LoVo (cell line): Measurements from ENCODE around the gene TTC33.

Experiments used
- DNase-seq: peaks from one replicate; pipeline ENCODE4 v3.0.0-alpha.2; 2016; ENCODE audit warnings: low spot score

The TTC33 gene

DNA sequence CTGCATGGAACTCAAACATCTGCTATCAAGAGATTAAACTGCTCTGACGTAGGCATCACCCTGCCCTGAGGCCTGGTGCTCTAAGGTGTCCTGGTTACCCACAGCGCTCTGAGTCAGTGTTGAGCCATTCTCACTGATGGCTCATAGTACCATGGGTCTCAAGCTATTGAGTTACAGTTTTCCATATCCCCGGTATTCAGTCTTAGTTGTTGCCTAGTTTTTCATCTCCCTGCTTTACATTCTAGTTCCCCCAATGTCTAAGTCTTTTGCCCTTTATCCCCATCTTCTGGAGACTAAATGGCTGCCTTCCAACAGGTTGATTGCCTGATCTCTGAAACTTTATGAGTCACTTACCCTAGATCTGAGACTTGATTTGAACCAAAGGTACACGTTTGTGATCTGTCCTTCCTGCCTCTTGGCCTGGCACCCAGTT is 237.3 kb downstream of the TTC33 start:
- peak; percentile 38 for DNase-seq

DNA sequence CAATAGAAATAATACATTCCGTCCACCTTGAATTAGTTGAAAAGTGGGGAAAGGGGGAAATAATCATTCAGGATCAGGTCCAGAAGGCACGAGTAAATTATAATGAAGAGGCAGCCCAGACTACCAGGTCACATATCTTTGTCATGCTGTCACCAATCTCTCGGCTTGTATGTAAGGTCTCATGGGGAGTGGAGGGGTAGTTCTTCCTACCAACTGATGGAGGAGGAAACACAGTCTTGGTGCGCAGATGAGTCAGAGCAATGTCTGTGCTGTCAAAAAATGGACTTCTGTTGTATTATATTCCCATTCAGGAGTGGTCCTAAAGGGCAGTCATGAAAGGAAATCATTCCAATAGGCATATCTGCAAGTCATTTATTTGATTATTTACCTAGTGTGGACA is 240.3 kb downstream of the TTC33 start:
- no peak for DNase-seq

DNA sequence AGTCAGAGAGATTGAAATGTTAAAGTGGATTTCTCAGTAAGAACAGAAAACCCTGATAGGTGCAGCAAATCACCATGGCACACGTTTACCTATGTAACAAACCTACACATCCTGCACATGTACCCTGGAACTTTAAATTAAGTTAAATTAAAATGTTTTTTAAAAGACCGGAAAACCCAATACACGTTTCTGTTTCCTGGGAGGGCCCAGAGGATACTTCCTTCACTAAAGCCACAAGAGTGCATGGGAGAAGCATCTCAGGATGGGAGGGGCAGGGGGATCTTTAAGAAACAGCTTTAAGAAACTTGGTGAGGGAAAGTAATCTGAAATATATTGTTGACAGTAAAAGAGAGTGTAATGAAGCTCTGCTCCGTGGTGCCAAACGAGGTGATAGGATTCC is 240.8 kb downstream of the TTC33 start:
- DNase-seq = no peak

DNA sequence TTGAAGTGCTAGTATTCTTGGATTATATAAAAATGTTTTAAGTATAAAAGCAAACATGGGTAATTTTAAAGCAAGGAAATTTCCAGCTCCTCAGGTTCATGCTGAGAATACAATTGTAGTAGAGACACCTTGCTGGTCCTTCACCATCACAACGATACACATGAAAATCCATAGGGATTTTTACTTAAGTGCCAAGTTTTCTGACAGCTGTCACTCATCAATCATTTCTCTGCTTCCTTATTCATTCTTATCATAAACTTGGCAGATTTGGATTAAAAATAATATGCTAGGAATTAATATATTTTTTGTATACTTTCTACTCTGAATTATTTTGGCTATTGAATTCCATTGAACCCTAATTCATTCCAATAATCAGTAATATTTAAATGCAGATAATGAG is 244.0 kb downstream of the TTC33 start:
- no peak for DNase-seq

DNA sequence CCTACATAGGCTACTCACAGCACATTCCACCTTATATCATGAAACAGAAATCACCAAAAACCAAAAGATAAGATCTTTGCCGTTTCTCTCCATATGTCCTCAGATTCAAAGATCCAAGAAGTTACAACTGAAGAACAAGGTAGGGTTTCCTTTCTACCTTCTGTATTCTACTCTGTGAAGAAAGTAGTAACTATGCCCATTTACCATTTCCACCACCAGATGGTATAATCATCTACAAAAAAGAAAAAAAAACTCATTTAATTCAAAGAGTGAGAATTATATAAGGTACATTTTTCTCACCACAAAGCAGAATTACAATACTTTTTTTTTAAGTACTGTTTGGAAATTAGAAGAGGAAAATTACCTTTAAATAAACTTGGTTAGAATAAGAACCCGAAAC is 248.7 kb downstream of the TTC33 start:
- DNase-seq = peak; percentile 14

DNA sequence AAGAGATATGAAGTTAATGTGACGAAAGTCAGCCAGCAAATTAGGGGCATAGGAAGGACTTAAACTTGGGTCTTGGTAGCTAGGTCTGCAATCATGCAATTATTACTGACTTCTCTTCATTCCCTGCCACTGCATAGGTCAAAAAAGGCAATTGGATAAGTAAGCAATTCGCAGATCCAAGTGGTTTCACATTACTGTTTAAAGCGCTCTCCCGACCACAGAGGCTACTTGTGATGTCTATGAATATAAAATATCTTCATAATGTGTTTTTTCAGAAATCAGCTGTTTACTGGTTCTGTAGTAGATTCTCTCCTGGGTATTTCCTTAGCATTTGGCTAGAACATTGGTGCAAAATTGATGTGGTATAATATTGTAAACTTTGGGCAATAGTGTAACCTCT is 250.7 kb downstream of the TTC33 start:
- DNase-seq = no peak

DNA sequence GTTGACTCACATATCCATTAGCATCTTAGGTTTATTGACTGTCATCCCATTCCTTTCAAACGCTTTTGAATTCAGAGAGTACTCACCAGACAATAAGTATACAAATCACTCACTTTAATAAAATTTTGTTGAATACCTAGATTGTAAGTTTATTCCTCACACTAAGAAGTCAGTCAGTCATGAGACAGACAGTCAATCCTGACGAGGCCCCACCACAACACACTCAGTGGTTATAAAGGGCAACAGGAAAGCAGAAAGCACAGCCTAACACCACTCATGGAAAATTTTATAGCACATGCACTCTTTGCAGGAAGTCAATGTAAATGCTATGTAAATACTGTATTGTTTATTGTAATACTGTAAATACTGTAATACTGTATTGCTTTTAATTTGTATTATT is 252.3 kb downstream of the TTC33 start:
- no peak for DNase-seq

DNA sequence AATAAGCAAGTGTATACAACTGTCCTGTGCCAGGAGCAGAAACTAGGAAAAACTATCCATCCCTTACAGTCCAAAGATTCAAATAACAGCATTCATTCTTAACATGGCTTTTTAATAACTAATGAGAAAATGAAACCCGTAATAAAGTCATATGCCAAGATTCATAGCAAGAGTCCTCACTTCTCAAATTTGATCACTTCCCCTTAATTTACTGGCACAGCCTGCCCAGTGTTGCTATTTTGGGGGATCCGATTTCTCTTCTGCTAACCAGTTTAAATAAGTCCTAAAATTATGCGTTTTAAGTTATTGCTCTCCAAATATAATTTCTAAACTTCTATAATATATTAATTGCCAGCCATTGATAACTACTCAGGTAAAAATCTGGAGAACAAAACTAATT is 253.0 kb downstream of the TTC33 start:
- no peak for DNase-seq

DNA sequence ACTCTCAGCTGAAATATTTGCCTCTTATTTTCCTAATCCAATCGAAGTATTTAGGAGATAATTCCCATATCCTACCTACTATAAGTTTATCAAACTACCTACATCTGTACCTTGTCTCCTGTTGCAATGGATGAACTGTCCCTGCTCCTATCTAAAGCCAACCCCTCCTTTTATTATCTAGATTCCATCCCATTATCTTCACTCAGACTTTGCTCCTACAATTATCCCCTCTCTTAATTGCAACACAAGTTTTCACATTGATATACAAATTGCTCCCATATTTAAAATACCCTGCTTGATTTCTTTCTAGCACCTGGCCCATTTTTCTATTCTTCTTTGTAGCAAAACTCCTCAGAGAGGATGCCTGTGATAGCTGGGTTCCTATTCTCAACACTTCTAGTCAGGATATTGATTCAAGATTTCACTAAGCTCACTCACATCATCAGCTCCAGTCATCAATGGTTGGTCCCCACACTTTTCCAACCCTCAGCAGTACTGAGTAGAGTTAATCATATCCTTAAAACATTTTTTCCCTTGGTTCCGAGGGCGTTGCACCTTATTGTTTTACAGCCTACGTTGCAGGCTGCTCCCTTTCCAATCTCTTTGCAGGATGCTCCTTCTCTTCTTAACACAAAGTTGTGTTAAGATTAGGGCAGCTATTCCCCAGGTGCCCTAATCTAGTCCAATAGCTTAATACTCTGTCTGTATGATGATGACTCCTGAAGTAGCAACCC is 253.9 kb downstream of the TTC33 start:
- DNase-seq = no peak

DNA sequence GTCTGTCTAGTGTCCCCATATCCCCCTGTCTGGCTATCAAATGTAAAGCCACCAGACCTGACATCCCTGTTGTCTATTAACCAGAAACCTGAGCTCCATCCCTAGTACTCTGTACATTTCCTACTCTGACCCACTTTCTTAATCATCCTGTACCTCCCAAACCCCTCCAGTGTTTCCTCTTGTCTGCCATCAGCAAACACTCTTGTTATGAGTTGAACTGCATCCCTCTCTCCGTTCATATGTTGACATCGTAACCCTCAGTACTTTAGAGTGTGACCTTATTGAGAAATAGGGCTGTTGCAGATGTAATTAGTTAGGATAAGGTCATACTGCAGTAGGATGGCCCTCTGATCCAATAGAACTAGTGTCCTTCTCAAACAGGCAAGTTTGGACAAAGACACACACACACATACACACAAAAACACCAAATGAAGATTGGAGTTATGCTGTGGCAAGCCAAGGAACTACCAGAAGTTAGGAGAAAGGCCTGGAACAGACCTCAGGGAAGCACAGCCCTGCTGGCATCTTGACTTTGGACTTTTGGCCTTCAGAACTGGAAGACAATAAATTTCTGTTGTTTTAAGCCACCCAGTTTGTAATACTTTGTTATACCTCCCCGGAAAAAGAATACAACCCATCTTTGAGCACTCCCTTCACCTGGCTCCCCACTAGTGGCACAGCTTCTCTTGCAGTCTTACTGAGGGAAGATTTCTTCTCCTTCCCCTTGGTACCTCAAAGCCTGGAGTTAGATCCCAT is 256.1 kb downstream of the TTC33 start:
- DNase-seq = no peak

DNA sequence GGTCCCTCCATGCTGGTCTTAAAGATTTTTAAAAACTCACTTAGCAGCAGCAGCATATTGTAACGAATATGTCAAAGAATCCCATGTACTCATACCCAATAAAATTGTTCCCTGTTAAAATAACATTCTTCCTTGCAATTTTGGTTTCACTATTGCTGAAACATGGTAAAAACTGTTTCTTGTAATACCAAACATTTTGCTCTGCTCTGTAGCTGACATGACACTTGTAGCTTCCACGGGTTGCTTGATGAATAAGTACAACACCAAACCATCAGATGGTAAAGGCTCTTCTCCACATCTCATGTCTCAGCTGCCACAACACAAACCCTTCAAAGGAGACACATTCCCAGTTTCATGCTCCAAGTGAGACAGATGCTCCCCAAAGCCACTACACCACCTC is 256.8 kb downstream of the TTC33 start:
- no peak for DNase-seq

DNA sequence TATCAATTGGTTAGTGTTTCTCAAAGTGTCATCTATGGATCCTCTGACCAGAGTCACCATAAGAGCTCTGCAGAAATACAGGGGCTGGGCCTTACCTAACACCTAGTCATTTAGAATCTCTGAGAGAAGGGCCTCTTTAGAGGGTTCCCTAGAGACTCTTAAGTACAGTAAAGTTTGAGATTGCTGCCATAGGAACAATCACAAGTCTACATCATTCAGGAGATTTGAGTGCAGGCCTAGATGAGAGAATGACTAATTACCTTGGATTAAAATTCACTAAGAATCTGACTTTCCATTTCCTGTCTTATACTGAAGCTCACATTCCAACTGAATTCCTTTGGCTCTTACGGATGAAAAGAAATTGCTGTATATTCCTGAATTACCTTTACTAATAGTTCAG is 258.2 kb downstream of the TTC33 start:
- DNase-seq = no peak

DNA sequence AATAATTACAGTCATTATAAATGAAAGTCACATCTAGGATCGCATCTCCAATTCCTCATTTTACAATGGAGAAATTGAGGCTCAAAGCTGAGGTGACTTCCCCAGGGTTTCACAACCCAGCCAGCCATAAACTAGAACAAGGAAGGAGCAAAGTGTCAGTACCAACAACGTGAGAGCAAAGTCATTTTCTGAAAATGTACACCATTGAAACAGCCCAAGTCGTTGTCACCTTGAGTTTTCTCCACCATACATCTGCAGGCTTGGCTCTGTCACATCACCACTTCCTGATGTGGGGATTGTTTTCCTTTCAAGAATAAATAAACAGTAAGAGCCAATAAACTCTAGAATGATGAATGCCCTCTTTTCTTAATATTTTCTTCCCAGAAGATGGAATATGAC is 260.5 kb downstream of the TTC33 start:
- DNase-seq = no peak

DNA sequence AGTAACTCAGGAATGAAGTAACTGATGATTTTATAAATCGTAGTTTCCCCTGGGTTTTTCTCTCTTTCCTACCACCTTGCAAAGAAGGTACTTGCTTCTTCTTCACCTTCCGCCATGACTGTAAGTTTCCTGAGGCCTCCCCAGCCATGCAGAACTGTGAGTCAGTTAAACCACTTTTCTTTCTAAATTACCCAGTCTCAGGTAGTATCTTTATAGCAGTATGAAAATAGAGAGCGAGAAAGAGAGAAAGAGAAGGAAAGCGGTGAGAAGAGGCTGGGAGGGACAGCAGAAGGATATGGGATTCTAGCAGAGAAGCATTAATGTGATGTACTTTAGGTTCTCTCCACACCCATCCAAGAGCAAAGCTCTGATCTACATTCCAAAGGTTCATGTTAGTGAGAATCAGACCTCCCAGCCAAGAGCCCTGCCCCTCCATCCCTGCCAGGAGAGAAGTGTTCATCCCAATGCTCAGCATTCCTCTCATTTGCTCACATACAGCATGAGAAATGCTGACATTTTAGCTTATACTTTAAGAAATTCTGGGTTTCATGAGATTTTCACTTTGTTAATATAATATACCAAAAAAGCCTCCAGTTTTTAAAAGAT is 261.0 kb downstream of the TTC33 start:
- no peak for DNase-seq

DNA sequence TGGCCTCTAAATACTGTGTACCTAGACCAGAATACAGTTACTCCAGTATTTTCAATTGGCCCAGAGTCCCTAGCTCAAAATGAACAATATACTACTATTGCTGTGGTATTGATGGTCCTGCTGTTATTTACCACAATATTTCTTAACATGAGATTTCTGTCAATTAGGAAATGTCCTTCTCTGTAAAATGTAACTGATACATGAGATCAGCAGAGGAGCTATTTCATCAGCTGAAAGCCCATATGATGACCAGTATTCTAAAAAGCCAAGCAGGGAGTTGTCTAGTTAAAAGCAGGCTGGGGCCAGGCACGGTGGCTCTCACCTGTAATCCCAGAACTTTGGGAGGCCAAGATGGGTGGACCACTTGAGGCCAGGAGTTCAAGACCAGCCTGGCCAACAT is 263.7 kb downstream of the TTC33 start:
- DNase-seq = no peak

DNA sequence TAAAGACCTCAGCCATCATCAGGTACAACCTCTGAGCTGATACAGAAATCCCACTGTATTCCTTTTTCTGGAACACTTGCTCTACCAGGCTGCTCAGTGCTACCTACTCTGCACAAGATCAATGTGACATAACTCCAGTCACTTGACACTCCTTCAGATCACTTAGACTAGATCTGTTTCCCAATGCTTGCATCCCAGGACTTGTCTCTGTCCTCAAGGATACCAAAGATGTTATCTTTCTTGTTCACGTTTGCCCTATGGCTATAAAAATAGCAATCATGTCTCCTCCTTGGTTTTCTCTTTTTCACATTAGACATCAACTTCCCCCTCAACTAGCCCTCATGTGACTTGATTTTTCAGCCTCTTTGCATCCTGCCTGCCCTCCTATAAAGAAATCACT is 264.1 kb downstream of the TTC33 start:
- DNase-seq = no peak

DNA sequence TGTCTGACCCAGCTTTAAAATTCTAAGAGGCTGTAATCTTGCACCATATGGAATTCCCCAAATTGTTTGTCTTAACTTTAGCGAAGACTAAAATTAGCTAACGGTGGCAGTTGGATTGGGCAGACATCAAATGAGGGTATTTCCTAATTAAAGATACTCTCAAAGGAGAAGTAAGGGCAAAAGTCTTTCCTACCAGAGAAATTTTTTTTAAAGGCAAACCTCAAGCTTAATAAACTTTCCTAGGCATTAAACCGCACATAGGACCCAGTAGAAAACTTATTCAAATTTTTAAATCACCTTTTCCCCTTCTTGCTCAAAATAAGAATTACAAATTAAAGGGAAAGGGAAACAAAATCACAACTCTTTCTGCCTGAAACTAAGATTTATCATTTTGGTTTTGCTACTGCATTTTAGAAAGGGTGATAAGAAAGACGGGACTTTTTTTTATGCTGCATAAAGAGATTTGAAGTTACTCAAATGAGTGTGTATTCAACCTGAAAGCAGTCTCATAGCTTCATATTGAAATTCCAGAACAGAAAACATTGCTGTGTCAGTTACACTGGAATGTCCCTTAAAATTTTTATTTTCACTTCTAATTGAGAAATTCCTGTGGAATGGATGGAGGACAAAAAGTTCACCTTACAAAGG is 265.2 kb downstream of the TTC33 start:
- no peak for DNase-seq

DNA sequence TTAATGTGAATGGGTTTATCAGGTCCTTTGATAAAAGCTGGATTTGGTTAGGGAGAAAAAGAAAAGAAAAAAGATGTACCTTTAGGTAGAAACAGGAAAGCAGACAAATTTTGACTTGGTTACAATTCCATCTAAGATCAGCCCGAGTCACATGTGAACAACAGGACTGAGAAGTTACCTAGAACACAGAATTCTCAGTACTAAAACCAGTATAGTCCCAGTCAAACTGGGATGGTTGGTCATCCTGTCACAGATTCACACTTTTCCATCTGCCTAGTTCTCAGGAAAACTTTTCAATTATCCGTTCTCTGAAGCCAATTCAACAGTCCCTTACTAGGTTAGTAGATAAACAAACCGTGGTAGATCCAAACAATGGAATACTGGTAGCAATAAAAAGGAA is 266.3 kb downstream of the TTC33 start:
- DNase-seq = no peak

DNA sequence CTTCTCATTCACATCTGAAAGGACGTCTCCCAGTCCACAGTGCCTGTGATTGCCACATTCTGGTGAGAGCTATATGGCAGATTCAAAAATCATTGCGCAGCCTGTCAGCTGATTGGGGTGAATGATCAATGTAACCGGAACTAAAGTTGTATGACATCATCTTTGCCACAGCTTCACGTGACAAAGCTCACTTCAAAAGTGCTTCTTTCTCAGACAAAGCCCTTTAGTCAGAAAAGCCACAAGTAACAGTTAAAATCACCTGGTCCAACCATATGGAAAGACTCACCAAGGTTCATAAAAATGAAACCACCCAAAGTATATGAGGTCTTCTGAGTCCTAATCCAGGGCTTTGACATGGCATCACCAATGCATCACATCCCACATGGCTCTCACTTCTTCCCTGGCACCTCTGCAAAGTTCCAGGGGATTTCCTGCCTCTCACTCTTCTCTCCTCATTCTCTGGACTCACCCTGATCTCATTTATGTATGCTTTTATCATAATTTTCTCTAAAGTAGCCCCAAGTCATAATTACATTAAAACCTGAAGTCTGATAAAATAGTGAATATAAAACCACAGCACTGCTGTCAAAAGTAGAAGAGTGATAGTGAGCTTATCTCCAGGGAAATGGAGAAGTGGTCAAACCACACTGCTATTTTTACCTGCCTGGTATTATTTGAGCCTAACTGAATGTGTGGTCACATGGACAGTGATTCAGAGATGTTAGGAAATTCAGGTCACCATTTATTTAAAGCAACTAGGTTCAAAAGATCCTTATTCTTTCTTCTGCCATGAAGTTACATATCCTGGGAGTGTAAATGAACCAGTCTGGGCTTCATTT is 269.1 kb downstream of the TTC33 start:
- DNase-seq = no peak

DNA sequence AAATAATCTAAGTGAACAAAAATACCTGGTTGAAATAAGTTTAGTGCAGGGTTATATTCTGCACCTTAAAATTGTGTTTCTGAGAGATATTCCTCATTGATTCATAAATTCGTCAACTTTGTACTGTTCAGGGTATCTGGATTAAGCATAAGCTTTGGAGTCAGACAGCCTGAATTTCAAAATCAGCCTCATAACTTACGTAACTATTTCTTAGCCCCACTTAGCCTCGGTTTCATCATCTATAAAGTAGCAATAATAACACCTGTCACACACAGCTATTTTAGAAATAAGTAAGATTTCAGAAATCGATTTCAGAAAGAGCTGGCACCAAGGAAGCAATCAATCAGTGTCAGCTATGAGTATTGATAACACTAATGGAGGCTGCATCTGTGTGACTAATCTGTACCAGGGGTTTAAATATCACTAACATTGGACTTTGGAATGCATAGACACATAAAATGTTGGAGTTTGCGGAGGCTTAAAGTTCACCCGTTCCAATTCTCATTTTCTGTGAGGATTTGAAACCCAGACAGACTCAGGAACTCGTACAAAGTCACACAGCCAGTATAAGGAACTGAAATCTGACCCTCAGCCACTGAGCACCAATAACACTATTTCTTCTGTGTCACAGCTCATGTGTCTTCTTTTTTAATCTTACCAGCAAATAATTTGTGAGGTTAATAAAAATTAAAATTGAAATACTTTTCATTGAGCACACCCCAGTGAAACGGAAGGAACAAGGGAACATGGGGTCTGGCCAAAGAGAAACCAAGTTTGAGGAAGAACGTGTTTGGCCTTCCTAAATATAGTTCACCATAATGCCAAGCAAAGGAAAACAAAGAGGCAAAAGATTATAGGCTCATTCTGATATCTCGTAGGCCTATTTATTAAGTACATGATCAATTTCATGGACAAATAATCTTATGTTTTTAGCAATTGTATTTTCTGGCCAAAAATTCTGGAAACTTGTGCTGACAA is 270.5 kb downstream of the TTC33 start:
- no peak for DNase-seq

DNA sequence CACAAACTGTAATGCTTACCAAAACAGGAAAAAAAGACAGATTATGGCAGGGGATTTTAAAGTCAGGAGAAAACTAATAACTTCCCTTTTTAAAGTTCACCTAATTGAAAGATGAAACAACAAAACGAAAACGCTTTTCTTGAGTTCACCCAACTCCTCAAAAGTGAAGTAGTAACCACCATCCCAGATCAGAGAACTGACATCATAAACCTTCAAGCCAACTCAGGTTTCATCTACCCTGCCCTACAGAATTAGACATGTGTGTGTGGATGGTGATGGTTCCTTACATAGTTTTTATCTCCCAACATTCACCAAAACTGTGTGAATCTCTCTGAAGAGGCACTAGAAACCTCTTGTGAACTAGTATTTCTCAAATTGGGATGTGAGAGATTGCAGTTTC is 271.3 kb downstream of the TTC33 start:
- DNase-seq = no peak
